Activated CD4-positive, alpha-beta T cell treated with anti-CD3 and anti-CD28 coated beads for 1 hour (primary cell): Measurements from ENCODE around the gene SLX9.

ENCODE experiments used
- DNase-seq: peaks from one replicate; pipeline ENCODE4 v3.0.0-alpha.2; 2020

The SLX9 gene

GRCh38 chr21:44992608-44993031, 52.8 kb downstream of the SLX9 start:
- no peak for DNase-seq

DNA sequence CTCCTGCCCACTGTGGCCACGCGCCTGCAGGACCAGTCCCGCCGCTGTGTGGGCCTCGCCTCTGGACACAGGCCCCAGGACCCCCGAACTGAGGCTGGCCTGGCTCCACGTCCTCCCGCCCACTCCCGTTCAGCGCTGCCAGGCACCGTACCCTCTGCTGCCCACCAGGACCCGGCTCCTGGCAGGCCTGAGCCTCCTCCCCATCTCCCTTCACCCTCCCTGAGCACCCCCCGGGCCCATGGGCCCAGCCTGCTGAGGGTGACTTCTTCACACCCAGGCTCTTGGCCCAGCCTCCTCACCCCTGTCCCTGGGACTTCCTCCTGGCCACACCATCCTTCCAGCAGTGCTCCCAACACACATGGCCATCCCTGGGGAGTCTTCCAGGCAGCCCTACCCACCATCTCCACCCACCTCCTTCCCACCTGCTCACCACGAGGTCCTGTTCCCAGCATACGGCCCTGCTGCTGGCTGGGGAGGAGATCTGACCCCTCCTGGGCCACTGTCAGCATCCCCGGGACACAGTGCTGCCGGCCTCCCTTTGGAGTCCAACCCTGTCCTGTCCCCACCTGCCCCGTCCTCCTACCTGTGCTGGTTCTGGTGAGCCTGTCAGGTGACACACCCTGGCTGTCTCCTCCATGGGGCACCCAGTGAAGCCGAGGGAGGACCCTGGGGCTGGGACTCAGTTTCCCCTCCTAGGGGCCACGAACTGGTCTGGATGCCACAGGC, 53.7 kb downstream of the SLX9 start:
- no peak for DNase-seq

DNA sequence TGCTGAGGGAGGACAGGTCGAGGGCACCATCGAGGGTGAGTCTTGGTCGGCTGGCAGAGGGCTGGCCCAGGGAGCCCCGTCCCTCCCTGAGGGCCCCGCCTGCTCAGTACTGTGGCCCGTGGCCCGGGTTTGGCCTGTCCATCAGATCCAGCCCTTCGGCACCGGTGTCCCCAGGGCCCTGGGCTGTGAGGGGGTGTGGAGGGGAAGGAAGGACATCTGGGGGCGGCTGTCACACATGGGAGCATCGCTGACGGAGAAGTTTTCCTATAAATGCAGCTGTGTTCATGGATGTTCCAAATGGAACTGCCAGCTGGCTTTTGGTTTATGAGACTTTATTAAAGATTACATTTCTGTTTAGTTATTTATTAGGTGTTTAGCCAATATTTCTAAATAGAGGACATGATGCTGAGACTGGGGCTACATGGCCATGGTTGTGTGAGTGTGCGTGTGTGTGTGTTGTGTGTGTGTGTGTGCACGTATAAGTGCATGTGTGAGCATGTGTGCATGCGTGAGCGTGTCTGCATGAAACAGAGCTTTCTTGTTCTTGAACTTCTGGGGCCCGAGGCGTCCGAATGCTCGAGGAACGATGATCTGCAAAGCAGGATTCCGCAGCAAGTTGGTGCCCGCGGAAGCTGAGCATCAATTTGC, 54.3 kb downstream of the SLX9 start:
- DNase-seq: no peak

DNA sequence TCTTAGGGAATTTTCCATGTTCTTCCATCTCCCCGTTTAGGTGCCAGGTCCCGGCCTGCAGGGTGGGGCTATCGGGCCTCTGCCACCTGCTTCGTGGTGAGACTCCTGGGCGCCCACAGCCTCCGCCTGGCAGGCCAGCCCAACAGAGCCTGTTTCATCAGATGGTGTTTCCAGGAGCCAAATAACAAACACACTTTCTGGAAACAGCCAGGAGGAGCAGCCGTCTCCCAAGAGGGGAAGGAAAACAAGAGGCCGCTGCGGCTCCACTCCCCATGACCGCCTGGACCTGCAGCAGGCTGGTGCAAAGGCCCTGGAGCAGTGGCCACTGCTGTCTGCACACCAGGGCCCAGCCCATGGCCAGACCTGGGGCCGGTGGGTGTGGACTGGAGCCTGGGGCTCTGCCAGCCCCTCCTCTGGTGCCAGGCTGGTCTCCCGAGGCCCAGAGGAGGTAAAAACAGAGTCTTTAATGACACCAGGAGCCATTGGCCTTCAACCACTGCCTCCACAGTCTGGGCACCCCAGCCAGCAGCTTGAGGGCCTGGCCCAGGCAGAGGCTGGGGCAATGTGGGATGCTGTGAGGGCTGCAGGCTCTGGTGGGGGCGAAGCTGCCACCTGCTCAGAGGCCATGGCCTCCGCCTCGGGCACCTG, 55.0 kb downstream of the SLX9 start:
- no peak for DNase-seq

DNA sequence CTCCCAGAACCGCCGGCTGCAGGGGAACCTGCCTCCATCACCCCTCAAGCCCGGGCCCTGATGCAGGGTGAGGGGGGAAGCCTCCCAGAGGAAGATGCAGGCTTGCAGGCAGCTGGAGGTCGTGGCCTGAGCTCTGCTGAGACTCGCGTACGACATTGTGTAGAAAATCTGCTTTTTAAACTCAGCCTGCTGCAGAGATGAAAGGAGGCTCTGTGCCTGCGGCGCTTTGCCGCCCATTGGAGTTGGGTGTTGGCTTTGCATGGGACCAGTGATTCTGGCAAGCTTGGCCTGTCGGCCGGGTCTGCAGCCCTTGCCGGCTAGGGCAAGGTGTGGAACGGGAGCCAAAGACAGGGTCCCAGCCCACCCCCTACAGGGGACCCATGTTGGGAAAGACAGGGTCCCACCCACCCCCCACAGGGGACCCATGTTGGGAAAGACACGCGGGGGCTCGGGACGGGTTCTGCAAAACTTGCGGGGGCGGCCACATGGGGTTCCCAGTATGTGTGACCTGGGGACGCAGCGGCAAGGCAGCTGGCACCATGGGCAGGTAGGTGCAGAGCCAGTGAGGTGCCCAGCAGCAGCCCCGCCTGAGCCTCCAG, 55.6 kb downstream of the SLX9 start:
- no peak for DNase-seq

DNA sequence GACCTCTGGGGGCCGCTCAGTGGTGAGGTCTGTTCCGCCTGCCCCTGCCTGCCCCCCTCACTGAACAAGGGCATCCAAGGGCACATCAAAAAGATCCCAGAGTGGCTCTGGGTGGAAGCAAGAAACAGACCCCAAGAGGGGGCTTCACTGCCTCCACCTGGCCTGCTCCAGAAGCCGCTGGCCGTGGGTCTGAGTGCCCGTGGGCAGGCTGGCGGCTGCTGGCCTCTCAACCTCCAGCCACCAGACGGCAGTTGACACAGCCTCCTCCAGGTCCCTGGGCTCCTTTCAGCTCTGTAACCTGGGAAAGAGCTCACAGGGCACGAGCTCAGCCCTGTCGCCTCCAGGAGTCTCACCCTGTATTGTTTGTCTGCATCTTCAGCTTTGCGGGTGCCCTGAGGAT, 56.3 kb downstream of the SLX9 start:
- no peak for DNase-seq

- no peak for DNase-seq
Measured at GRCh38 chr21:44996501-44996921, 56.7 kb downstream of the SLX9 start.

DNA sequence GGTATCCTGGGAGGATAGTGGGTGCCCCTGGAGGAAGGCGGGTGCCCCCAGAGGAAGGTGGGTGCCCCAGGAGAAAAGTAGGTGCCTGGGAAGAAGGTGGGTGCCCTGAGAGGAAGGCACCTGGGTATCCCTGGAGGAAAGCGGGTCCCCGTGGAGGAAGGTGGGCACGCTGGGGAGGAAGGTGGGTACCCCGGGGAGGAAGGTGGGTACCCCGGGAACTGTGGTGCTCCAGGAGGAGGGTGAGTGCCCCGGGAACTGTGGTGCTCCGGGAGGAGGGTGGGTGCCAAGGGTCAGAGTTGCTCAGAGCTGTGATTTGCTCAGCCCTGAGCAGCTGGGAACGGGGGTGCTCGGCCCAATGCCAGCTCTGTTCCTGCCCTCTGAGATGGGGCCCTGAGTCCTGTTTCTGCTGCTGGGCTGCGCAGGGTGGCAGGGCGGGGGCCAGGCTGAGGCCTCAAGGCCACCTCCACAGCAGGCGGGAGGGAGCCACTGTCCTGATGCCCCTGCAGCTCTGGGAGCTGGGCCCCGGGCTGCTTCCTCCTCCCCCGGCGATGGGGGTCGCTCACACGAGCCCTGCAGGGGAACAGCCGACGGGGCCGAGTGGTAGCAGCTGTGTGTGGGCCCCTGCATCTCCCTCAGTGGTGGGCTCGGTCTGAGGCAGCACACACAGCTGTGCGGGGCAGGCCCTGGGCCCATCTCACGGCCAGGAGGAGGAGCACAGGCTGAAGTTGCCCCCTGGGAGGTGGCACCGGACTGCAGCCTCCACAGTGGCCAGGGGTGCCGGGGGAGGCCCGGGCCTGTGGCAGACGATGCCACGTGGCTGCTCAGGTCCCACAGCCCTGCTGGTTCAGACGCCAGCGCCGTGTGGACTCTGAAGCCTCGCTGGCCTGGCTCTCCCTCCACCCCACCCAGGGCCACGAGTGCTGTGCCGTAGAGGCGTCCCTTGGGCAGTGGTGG, 57.4 kb downstream of the SLX9 start:
- DNase-seq: no peak

- no peak for DNase-seq
Measured at GRCh38 chr21:44998086-44998620, 58.3 kb downstream of the SLX9 start.

DNA sequence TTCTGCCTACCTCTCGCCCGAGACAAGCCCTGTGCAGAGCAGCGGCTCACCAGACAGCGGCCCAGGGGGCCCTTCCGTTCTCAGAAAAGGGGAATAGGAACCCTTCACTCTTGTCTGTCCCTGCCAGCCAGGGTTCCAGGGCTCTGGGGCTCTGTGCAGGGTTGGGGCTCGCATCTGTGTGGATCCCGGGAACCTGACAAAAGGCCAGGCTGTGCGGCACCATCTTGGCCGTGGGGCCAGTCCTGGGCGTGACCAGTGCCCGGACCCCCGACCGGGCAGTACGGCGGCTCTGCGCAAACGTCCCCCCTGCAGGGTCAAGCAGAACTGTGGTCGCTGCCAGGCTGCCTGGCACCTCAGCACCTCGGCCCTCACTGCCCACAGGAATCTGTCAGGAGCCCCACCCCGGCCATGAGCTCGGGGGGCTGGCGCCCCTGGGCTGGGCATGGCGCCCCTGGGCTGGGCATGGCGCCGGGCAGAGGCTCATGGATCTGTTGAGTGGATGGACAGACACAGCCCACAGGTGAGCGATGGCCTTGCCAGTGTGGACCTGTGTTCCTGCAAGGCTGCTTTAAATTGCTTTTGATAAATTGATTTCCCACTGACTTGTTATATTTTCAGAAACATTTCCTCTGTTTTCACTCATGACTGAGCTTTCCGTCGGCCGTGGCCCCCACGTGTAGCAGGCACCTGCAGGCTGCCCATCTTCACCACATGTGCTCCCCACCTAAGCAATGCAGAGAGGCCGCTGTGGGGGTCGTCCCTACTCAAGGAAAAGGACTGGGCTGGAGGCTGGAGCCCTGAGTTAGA, 59.0 kb downstream of the SLX9 start:
- no peak for DNase-seq

DNA sequence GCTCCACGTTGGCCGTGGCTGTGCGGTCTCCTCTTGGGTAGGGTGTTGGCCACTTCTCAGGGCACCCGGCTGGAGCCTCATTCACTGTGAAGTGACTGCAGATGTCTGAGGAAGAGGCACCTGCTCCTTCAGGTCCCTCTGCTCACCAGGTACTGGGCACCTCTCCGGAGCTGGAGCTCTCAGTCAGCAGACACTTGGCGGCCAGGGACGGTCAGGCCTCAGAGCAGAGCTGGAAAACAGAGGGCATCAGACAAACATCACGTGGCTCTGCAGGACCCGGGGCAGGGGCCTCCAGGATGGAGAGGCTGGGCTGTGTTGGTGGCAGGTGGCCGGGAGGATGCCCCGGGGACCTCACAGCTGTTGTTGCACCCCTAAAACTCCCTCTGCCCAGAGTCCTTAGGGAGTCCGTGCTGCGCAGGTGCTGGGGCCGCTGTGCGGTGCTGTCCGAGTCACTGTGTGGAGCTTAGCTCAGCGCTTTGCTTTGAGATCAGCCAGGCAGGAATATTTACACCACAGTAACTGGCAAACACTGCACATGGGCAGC, 59.7 kb downstream of the SLX9 start:
- no peak for DNase-seq

DNA sequence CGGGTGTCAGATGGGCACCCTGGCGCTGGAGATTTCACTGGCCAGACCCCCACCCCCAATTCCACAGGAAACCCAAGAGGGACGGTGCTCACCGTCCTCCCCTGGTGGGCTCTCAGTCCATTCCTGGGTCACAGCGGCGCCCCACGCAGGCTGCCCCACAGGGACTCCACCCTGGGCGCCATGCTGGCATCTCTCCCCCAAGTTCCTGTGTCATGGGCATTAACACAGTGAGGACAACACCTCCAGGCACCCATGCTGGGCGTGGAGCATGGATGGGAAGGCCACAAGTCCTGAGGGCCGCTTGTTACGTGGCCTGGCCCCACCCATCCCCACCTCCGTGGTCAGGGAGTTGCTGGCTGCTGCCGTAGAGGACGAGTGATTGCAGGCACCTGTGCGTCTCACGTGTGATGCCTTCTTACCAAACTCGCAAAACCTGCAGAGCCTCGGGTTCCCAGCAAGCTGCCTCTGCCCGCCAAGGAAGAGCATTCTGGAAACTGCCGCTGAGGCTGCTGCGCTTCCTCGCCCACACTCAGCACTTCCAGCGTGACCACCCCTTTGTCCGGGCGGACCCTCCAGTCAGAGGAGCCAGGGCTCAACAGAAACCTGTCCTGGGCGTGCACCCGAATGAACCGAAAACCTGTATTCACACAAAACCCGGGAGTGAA, 60.3 kb downstream of the SLX9 start:
- DNase-seq: no peak

DNA sequence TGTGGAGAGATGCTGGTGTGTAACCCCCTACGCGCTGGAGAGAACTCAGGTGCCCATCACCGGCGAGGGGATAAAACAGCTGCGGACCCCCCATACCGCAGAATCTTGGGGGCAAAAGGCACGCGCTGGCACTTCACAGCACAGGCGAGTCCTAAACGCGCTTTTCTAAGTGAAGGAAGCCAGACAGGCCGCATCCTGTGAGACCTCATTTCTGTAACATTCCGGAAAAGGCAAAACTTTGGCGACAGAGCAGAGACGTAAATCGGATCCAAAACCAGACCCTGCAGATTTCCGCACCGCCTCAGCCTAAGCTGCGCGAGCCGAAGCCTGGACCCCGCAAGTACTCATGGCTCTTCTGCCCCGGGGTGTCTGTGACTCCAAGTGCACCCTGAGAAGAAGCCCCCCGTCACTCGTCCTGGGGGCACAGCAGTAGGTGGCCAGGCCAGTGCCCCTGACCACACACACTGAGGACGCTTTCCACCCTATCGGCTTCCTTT, 60.9 kb downstream of the SLX9 start:
- DNase-seq: no peak

DNA sequence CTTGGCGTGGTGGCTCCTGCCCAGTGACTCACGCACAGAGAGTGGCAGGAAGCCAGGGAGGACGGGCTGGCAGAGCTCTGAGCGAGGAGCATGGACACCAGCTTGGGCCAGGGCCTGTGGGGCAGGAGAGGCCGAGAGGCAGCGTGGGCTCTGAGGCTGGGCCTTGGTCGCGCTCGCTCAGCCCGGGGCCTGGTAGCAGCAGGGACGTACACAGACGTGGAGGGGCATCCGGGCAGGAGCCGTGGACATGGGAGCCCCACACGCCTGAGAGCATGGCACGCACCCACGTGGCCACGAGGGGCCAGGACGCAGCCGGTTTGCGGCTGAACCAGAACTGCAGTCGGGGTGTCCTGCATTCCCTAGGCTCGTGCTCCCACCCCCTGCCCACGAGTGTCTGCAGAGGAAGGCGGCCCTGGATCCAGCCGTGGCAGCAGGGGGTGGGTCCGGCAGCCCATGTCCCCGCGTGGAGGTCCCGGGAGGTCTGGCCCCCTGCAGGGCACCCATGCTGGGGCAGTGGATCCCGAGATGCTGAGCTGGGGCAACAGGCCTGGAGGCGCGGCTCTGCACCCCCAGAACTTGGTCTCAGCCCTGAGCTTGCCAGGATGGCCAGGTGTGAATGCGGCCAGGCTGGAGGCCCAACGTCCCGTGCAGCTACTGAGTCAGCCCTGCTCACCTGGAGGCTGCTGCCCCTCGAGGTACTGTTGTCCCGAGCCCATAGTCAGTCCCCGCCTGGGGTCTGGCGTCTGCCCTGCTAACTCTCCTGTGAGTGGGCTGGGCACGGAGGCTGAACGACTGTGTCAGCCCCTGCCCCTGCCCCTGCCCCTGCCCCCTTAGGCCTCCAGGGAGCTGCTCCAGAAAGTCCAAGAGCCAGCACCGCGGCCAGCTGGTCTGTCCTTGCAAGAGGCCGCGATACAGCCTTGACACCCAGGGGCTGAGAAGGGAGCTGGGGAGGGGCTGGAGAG, 61.6 kb downstream of the SLX9 start:
- no peak for DNase-seq

DNA sequence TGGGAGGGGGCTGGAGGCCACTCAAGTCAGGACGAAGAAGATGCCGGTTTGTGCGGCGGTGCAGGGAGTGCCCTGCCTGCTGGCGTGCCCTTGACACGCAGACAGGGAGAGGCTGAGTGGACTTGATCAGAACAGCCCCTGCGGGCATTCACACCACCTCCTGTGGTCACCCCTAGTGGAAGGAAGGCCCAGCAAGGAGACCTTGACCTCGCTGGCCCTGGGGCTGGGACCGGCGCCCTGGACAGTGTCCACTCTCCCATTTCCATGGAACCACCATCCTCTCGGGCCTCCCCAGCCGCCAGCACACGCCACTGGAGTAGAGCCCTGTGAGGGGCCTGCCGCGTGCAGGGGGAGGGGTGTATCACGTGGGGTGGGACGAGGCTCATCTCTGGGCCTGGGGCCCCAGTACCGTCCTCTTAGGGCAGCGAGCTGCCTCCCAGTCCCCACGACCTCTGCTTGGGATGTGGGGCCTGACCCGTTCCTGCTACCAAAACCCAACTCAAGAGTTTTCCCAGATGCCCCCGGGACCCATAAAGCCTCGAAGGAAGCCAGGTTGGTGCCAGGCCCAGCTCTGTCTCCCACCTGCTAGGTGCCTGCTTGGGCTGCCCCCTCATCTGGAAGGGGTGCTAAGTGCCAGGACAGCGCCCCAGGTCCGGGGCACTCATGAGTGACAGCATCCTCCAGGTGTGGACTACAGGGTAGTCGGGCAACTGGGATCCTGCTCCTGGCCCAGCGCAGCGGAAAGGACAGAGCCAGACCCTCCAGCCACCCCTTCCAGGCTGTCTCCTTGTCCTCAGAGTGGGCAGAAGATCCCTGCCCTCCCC, 62.8 kb downstream of the SLX9 start:
- DNase-seq: no peak

DNA sequence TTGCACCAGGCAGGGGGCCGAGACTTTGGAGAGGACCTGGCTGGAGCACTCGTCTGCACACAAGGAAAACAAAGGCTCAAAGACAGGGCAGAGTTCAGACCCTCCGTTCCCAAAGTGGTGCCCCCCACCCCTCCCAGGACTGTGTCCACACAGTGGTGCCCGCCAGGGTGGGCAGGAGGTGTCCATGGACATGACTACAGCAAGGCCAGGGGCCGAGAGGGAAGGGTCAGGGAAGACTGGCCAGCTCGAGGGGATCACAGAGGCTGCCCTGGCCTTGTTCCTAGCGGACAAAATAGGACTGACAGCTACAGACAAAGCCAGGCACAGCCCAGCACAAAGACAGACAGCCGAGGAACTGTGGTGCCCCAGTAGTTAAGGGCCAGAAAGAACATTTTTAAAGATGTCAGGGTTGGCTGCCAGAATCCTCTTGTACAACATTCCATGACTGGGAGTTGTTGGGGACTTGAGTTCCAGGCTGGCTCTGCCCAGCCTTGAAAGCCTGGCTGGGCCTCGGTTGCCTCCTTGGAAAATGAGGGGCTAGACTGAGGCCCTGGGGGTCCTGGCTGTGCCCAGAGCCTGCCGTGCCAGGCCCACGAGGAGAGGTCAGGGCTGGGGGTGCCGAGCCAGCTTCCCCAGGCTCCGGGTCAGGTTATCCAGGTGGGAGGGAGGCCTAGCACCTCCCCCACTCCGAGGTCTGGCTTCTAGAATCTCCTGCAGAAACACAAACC, 63.7 kb downstream of the SLX9 start:
- no peak for DNase-seq

DNA sequence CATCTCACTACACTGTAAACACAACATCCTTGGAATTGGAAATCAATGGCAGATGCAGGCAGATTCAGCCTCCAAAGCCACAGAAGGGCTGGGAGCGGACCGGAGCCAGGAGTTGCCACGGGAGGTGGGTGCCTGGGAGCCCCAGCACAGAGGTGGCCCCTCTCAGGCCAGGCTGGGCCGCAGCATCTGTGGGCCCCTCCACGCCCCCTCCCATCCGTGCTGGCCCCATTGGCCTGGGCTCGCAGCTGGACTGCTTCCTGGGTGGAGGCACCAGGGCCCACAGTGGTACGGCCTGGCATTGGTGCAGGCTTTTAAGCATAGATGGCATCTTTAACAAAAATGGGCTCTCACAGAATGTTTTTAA, 64.2 kb downstream of the SLX9 start:
- no peak for DNase-seq
